Measurements from ENCODE around the gene TTLL5. TPM values are rescaled to one million over a fixed set of nuclear protein-coding genes. Genes with fewer than 3 reads are reported as not detected.

TTLL5 gene
- total RNA-seq, 2 donors from 2014 or later, result 26.5 to 37.3 TPM

DNA sequence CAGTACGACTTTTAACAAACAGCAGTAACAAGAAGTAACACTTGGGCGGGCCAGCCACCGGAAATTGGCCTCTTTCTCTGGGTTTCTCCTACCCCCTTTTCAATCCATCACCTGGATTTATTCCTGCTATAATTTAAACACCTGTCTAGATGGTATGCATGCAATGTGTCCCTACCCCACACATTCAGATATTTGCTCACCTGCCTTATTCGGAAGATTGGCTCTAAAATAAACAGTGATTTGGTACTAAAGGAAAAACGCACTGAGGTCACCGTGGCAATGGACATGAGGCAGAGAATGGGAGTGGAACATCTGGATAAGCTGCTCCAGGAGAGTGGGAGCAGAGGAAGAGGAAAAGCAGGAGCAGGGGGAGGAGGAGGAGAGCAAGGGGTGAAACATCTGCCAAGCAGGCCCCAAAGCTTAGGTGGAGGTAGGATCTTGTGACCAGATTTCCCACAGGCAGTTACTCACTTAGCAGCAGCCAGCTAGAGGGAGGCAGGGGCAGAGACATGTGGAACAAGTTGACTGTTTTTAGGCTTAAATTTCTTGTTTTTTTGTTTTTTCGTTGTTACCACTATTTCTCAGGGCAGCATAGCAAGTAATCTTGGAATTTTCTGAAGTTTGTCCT, 150.9 kb downstream of the TTLL5 start:
- Histone ChIP-seq H3K4me1 (no peaks in the 10 kb centered on the region), H3K27me3 (no peaks in the 10 kb centered on the region), H3K4me3 (no peak overlapping the region), H3K9ac (ENCODE audit: low read depth in 2 of 2, low read length in 2 of 2) (no peak overlapping the region), H3K9me3 (no peaks in the 10 kb centered on the region), H3K27ac (no peak overlapping the region), H3K36me3 (no peaks in the 10 kb centered on the region)
- TF ChIP-seq, protein P1, sequence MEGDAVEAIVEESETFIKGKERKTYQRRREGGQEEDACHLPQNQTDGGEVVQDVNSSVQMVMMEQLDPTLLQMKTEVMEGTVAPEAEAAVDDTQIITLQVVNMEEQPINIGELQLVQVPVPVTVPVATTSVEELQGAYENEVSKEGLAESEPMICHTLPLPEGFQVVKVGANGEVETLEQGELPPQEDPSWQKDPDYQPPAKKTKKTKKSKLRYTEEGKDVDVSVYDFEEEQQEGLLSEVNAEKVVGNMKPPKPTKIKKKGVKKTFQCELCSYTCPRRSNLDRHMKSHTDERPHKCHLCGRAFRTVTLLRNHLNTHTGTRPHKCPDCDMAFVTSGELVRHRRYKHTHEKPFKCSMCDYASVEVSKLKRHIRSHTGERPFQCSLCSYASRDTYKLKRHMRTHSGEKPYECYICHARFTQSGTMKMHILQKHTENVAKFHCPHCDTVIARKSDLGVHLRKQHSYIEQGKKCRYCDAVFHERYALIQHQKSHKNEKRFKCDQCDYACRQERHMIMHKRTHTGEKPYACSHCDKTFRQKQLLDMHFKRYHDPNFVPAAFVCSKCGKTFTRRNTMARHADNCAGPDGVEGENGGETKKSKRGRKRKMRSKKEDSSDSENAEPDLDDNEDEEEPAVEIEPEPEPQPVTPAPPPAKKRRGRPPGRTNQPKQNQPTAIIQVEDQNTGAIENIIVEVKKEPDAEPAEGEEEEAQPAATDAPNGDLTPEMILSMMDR (IDR thresholded peaks at IDR 0.05), result no peak
- no peak for DNase-seq
- intact Hi-C loops (cut with DNase I), result no loop called here

DNA sequence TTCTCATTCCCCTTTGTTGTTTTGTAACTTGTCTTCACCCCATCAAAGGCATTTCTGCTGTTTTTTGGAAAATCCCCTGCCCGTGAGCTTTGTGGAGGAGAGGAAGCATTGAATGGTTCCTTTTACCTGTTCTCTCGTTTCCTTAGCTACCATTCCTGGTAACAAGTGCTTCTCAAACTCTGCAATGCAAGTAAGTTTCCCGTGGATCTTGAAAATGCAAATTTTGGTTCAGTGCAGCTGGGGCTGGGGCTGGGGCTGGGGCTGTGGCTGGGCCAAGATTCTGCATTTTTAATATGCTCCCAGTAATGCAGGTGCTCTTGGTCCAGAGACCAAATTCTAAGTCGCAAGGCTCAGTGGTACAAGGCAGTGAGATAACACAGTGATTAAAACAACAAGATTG, 151.6 kb downstream of the TTLL5 start:
- Histone ChIP-seq H3K4me3 (no peak overlapping the region), H3K27ac (no peak overlapping the region), H3K9ac (ENCODE audit: low read depth in 2 of 2, low read length in 2 of 2) (no peak overlapping the region), H3K27me3 (no peaks in the 10 kb centered on the region), H3K9me3 (no peaks in the 10 kb centered on the region), H3K4me1 (no peaks in the 10 kb centered on the region), H3K36me3 (no peaks in the 10 kb centered on the region)
- intact Hi-C loops (cut with DNase I), result no loop called here
- TF ChIP-seq, protein P1 (IDR thresholded peaks at IDR 0.05), result no peak
- no peak for DNase-seq

DNA sequence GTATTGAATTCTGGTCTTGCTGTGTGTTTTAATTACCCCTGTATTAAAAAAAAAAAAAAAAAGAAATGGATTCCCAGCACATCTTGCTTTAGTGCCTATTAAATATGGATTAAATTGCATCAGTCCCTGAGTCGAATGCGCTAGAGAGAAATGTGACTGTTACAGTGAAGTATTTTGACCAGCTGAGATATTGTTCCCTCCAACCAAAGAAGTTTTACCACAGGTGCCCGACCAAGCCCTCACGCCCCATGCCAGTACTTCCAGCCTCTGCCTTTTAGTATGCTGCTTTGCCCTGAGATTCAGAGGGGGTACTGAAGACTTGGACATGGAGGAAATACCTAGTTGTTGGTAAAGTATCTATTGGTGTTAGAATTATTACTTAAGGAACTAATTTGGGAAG, 159.7 kb downstream of the TTLL5 start:
- Histone ChIP-seq H3K4me3 (no peak overlapping the region), H3K36me3 (no peaks in the 10 kb centered on the region), H3K9me3 (no peaks in the 10 kb centered on the region), H3K9ac (ENCODE audit: low read depth in 2 of 2, low read length in 2 of 2) (no peak overlapping the region), H3K4me1 (peaks cover 20% of the 10 kb centered on the region), H3K27ac (no peak overlapping the region), H3K27me3 (no peaks in the 10 kb centered on the region)
- TF ChIP-seq, protein P1 (IDR thresholded peaks at IDR 0.05), result no peak
- intact Hi-C loops (cut with DNase I), result no loop called here
- no peak for DNase-seq

DNA sequence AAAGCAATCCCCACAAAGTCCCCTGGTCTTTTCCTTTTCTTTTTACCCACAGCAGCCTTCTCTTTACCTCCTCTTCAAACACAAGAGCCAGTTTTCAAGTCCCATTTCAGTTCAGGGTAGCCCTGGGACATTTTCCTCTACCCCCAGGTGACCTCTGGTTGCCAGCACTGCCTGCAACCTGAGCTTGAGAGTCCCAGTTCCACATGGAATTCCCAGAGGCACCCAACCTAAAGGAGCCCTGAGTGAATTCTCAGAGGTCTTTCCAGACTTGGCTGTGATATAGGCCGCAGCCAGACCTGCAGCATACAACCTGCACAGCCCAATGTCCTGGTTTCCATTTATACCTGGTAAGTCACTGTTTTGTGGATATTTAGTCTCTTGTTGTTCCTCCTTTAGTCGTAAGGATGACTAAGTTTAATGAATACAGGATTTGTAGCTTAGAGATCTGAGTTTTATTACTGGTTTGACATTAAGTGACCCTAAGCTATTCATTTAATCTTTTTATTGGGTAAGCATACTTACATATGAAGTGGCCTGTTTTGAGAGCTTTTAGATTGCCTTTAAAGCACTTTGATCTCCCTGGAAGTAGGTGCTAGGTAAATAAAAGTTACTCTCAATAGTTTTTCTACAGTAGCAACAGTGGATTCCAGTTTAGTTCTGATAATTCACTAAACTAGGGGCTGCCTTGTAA, 160.9 kb downstream of the TTLL5 start:
- TF ChIP-seq, protein P1 (IDR thresholded peaks at IDR 0.05), result no peak
- Histone ChIP-seq H3K9ac (ENCODE audit: low read depth in 2 of 2, low read length in 2 of 2) (peak overlapping the region in 1 of 2 donors; percentile 22), H3K36me3 (no peaks in the 10 kb centered on the region), H3K4me3 (no peak overlapping the region), H3K4me1 (peaks cover 20% of the 10 kb centered on the region), H3K27ac (peak overlapping the region; percentile 67), H3K9me3 (no peaks in the 10 kb centered on the region), H3K27me3 (no peaks in the 10 kb centered on the region)
- no peak for DNase-seq
- intact Hi-C loops (cut with DNase I), result no loop called here

DNA sequence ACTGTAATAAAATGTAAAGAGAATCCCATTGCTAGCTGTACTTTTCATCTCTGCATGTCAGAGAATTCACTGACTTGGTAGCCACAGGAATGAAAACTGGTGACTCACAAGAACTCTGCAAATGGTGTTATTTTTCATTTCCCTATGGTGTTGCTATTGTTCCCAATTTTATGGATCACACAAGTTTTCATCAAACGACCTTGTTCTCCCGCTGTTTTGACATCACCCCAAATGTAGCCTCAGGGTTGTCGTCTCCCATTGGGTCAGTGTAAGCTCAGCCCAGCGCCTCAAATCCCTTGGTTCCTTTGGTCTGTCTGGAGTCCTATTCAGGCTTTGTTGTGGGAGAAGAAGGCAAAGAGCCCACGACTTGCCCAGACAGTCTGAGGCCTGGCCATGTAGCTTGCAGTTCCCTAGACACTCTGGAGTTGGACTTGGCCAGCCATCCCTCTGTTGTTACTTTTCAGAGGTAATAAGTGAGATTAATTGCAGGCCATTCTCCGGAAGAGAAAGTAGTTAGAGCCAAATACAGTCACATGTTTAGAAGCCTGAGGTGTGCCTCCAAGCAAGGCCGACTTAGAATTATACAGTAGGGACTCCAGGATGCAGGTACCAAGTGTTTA, 161.6 kb downstream of the TTLL5 start:
- intact Hi-C loops (cut with DNase I), result no loop called here
- H3K4me1 ChIP-seq, result peaks cover 20% of the 10 kb centered on the region

More for the DNA sequence above, 161.6 kb downstream of the TTLL5 start:
- Histone ChIP-seq H3K4me3 (no peak overlapping the region), H3K9ac (ENCODE audit: low read depth in 2 of 2, low read length in 2 of 2) (peak overlapping the region in 1 of 2 donors; percentile 38), H3K36me3 (no peaks in the 10 kb centered on the region), H3K27ac (peak overlapping the region; percentile 67), H3K9me3 (no peaks in the 10 kb centered on the region), H3K27me3 (no peaks in the 10 kb centered on the region)
- no peak for DNase-seq
- TF ChIP-seq, protein P1 (IDR thresholded peaks at IDR 0.05), result no peak
